GM23338 (cell line): ENCODE results near the gene LMOD3. TPM values are rescaled to one million over a fixed set of nuclear protein-coding genes. Genes with fewer than 3 reads are reported as not detected.

Source experiments
- ATAC-seq: fragments of 200-7000 bp; cut with Tn5 transposase; 3 replicates; pipeline ENCODE4 v1.9.1; 2020
- DNase-seq: peaks from one replicate; pipeline ENCODE4 v3.0.0-alpha.2; 2015; ENCODE audit warnings: low spot score
- H2AFZ ChIP-seq: fragments of 200-600 bp; sonication (generic); 2 replicates; pipeline ENCODE4 v1.8.0; 2016; ENCODE audit warnings: antibody characterized with exemption, mild to moderate bottlenecking, moderate library complexity
- H3F3A ChIP-seq: fragments of 200-600 bp; sonication (generic); replicated peaks from 2 replicates; pipeline ENCODE4 v1.8.0; 2017; ENCODE audit warnings: antibody characterized with exemption, mixed run types, low read depth
- H3K27ac ChIP-seq: fragments of 200-600 bp; sonication (generic); 2 replicates; pipeline ENCODE4 v1.6.1; 2016; ENCODE audit warnings: low read depth
- H3K27me3 ChIP-seq: fragments of 200-600 bp; sonication (generic); 2 replicates; pipeline ENCODE4 v1.8.0; 2016; ENCODE audit warnings: mild to moderate bottlenecking, mixed run types, moderate library complexity; ENCODE audit not compliant: insufficient read depth
- H3K36me3 ChIP-seq: fragments of 200-600 bp; sonication (generic); 2 replicates; pipeline ENCODE4 v1.8.0; 2016; ENCODE audit warnings: mild to moderate bottlenecking; ENCODE audit not compliant: insufficient read depth
- H3K4me1 ChIP-seq: fragments of 200-600 bp; sonication (generic); 2 replicates; pipeline ENCODE4 v1.8.0; 2016; ENCODE audit warnings: mild to moderate bottlenecking, moderate library complexity; ENCODE audit not compliant: insufficient read depth
- H3K4me2 ChIP-seq: fragments of 200-600 bp; sonication (generic); 2 replicates; pipeline ENCODE4 v1.7.1; 2017; ENCODE audit warnings: mixed run types
- H3K4me3 ChIP-seq: fragments of 200-600 bp; sonication (generic); 2 replicates; pipeline ENCODE4 v1.6.1; 2016; ENCODE audit warnings: mixed run types
- H3K79me2 ChIP-seq: fragments of 200-600 bp; sonication (generic); replicated peaks from 2 replicates; pipeline ENCODE4 v1.8.0; 2017; ENCODE audit warnings: mild to moderate bottlenecking; ENCODE audit not compliant: insufficient read depth
- H3K9me2 ChIP-seq: fragments of 200-600 bp; sonication (generic); 2 replicates; pipeline ENCODE4 v1.8.0; 2017; ENCODE audit not compliant: insufficient read depth
- H4K20me1 ChIP-seq: fragments of 200-600 bp; sonication (generic); replicated peaks from 2 replicates; pipeline ENCODE4 v1.8.0; 2017; ENCODE audit warnings: mild to moderate bottlenecking; ENCODE audit not compliant: insufficient read depth
- H3K27ac Mint-ChIP-seq: 2 replicates; pipeline ENCODE4 v1.8.0; 2020; ENCODE audit warnings: inconsistent platforms, mild to moderate bottlenecking, moderate library complexity, mixed read lengths
- H3K27me3 Mint-ChIP-seq: 3 replicates; pipeline ENCODE4 v1.8.0; 2022; ENCODE audit warnings: low read depth, mild to moderate bottlenecking, moderate library complexity, mixed read lengths, inconsistent platforms; ENCODE audit not compliant: insufficient read depth, poor library complexity
- H3K36me3 Mint-ChIP-seq: 3 replicates; pipeline ENCODE4 v1.8.0; 2021; ENCODE audit warnings: low read depth, mild to moderate bottlenecking, inconsistent platforms, moderate library complexity, mixed read lengths
- H3K4me1 Mint-ChIP-seq: 3 replicates; pipeline ENCODE4 v1.8.0; 2020; ENCODE audit warnings: mild to moderate bottlenecking, inconsistent platforms, mixed read lengths
- H3K4me3 Mint-ChIP-seq: 3 replicates; pipeline ENCODE4 v1.8.0; 2021; ENCODE audit warnings: moderate library complexity, mild to moderate bottlenecking, inconsistent platforms, mixed read lengths
- H3K9me3 Mint-ChIP-seq: 3 replicates; pipeline ENCODE4 v1.8.0; 2020; ENCODE audit warnings: moderate library complexity, mild to moderate bottlenecking, inconsistent platforms, mixed read lengths
- CREB1 ChIP-seq: fragments of 250-450 bp; sonication (Bioruptor Pico); IDR thresholded peaks from 2 replicates; pipeline ENCODE4 v1.5.0; 2020; ENCODE audit warnings: low read depth, mild to moderate bottlenecking, moderate library complexity
- EZH2 ChIP-seq: fragments of 200-600 bp; sonication (generic); IDR thresholded peaks from one replicate; pipeline ENCODE4 v1.8.0; 2017; ENCODE audit warnings: antibody characterized with exemption, mild to moderate bottlenecking, low read depth; ENCODE audit not compliant: unreplicated experiment
- EZH2phosphoT487 ChIP-seq: fragments of 200-600 bp; sonication (generic); IDR thresholded peaks from one replicate; pipeline ENCODE4 v1.8.1; 2018; ENCODE audit warnings: antibody characterized with exemption; ENCODE audit not compliant: unreplicated experiment
- JUNB ChIP-seq: IDR thresholded peaks from one replicate; pipeline ENCODE4 v1.6.1; 2016; ENCODE audit warnings: antibody characterized with exemption; ENCODE audit not compliant: unreplicated experiment
- NANOG ChIP-seq: IDR thresholded peaks from 2 replicates; pipeline ENCODE4 v1.6.1; 2016; ENCODE audit warnings: antibody characterized with exemption, borderline replicate concordance
- POLR2AphosphoS5 ChIP-seq: IDR thresholded peaks from 2 replicates; pipeline ENCODE4 v1.6.1; 2016; ENCODE audit warnings: antibody characterized with exemption, low read depth
- STAT1 ChIP-seq: IDR thresholded peaks from one replicate; pipeline ENCODE4 v1.6.1; 2016; ENCODE audit warnings: antibody characterized with exemption; ENCODE audit not compliant: unreplicated experiment
- ZNF114 ChIP-seq: fragments of 250-450 bp; sonication (Bioruptor Pico); IDR thresholded peaks from 2 replicates; pipeline ENCODE4 v1.5.0; 2020; ENCODE audit warnings: mild to moderate bottlenecking, moderate library complexity
- ZNF331 ChIP-seq: fragments of 250-450 bp; sonication (Bioruptor Pico); IDR thresholded peaks from 2 replicates; pipeline ENCODE4 v1.5.0; 2020; ENCODE audit warnings: low read depth, mild to moderate bottlenecking, moderate library complexity
- ZNF462 ChIP-seq: fragments of 250-450 bp; sonication (Bioruptor Pico); IDR thresholded peaks from 2 replicates; pipeline ENCODE4 v1.5.0; 2020; ENCODE audit warnings: mild to moderate bottlenecking, moderate library complexity
- polyA plus RNA-seq: library from polyadenylated mRNA; unstranded; fragments of >200 nt; fragmentation: Nextera tagmentation; extraction: Ambion mirVana; gene quantifications from 2 replicates; pipeline ENCODE4 v1.2.1, GENCODE V29; 2016
- total RNA-seq: library from RNA; depleted of rRNA; stranded (reverse); fragments of >200 nt; shearing (Covaris generic); gene quantifications from 2 replicates; pipeline ENCODE4 v1.2.3, GENCODE V29; 2014
- TF ChIP-seq, protein P1 (sequence below): IDR thresholded peaks from 2 replicates; pipeline ENCODE4 v1.6.1; 2016; ENCODE audit warnings: antibody characterized with exemption
- TF ChIP-seq, protein P2 (sequence below): IDR thresholded peaks from one replicate; pipeline ENCODE4 v1.6.1; 2018; ENCODE audit warnings: antibody characterized with exemption; ENCODE audit not compliant: unreplicated experiment
- TF ChIP-seq, protein P3 (sequence below), 2 experiments: fragments of 200-600 bp in 1 of 2; sonication (generic) in 1 of 2; conservative IDR thresholded peaks; 2 replicates each; pipeline versions ENCODE4 v1.5.1 to v1.6.1; 2016 to 2017; ENCODE audit warnings: antibody characterized with exemption in 2 of 2, low read depth in 2 of 2, mild to moderate bottlenecking in 2 of 2, moderate library complexity in 1 of 2

LMOD3 gene
- total and polyA plus RNA-seq, 2 experiments from 2014 or later, result 0.06 TPM; not detected in 1

DNA sequence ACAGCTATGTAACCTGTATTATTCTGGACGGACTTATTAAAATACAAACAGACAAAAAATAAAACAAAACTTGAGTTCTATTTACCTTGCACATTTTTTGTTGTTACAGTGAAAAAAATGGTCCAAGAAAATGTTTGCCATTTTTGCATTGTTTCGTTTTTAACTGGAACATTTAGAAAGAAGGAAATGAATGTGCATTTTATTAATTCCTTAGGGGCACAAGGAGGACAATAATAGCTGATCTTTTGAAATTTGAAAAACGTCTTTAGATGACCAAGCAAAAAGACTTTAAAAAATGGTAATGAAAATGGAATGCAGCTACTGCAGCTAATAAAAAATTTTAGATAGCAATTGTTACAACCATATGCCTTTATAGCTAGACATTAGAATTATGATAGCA, 17.1 kb downstream of the LMOD3 start:
- H3K36me3 ChIP-seq, result peaks cover 5% of the 10 kb centered on the region; the same call in 1 of the 2 replicates
- no peaks in the 10 kb centered on the region for H3K9me2 ChIP-seq
- no peak overlapping the region for H3K27ac ChIP-seq
- H3K79me2 ChIP-seq, result no peaks in the 10 kb centered on the region
- no peak overlapping the region for H3K4me3 ChIP-seq
- H3K4me1 Mint-ChIP-seq, result no peaks in the 10 kb centered on the region
- no peak for ATAC-seq
- H3K9me3 Mint-ChIP-seq, result no peaks in the 10 kb centered on the region
- H4K20me1 ChIP-seq, result no peaks in the 10 kb centered on the region
- DNase-seq, result no peak
- H2AFZ ChIP-seq, result no peak overlapping the region
- no peak overlapping the region for H3K4me2 ChIP-seq
- no peak for TF ChIP-seq ZNF462 (CRISPR knock-in tag)
- no peak for TF ChIP-seq NANOG
- TF ChIP-seq EZH2phosphoT487, result no peak
- TF ChIP-seq, protein P1, sequence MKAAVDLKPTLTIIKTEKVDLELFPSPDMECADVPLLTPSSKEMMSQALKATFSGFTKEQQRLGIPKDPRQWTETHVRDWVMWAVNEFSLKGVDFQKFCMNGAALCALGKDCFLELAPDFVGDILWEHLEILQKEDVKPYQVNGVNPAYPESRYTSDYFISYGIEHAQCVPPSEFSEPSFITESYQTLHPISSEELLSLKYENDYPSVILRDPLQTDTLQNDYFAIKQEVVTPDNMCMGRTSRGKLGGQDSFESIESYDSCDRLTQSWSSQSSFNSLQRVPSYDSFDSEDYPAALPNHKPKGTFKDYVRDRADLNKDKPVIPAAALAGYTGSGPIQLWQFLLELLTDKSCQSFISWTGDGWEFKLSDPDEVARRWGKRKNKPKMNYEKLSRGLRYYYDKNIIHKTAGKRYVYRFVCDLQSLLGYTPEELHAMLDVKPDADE, result no peak
- no peak for TF ChIP-seq EZH2
- no peak for TF ChIP-seq ZNF114 (CRISPR knock-in tag)
- TF ChIP-seq JUNB, result no peak
- TF ChIP-seq, protein P2, sequence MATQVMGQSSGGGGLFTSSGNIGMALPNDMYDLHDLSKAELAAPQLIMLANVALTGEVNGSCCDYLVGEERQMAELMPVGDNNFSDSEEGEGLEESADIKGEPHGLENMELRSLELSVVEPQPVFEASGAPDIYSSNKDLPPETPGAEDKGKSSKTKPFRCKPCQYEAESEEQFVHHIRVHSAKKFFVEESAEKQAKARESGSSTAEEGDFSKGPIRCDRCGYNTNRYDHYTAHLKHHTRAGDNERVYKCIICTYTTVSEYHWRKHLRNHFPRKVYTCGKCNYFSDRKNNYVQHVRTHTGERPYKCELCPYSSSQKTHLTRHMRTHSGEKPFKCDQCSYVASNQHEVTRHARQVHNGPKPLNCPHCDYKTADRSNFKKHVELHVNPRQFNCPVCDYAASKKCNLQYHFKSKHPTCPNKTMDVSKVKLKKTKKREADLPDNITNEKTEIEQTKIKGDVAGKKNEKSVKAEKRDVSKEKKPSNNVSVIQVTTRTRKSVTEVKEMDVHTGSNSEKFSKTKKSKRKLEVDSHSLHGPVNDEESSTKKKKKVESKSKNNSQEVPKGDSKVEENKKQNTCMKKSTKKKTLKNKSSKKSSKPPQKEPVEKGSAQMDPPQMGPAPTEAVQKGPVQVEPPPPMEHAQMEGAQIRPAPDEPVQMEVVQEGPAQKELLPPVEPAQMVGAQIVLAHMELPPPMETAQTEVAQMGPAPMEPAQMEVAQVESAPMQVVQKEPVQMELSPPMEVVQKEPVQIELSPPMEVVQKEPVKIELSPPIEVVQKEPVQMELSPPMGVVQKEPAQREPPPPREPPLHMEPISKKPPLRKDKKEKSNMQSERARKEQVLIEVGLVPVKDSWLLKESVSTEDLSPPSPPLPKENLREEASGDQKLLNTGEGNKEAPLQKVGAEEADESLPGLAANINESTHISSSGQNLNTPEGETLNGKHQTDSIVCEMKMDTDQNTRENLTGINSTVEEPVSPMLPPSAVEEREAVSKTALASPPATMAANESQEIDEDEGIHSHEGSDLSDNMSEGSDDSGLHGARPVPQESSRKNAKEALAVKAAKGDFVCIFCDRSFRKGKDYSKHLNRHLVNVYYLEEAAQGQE, result no peak
- no peak for TF ChIP-seq CREB1
- TF ChIP-seq, protein P3, sequence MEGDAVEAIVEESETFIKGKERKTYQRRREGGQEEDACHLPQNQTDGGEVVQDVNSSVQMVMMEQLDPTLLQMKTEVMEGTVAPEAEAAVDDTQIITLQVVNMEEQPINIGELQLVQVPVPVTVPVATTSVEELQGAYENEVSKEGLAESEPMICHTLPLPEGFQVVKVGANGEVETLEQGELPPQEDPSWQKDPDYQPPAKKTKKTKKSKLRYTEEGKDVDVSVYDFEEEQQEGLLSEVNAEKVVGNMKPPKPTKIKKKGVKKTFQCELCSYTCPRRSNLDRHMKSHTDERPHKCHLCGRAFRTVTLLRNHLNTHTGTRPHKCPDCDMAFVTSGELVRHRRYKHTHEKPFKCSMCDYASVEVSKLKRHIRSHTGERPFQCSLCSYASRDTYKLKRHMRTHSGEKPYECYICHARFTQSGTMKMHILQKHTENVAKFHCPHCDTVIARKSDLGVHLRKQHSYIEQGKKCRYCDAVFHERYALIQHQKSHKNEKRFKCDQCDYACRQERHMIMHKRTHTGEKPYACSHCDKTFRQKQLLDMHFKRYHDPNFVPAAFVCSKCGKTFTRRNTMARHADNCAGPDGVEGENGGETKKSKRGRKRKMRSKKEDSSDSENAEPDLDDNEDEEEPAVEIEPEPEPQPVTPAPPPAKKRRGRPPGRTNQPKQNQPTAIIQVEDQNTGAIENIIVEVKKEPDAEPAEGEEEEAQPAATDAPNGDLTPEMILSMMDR (conservative IDR thresholded peaks at IDR 0.05; ENCODE audit: low read depth in 2 of 2), result no peak
- no peak for TF ChIP-seq POLR2AphosphoS5
- no peak for TF ChIP-seq STAT1
- no peak for TF ChIP-seq ZNF331 (CRISPR knock-in tag)
- H3K27me3 ChIP-seq, result no peaks in the 10 kb centered on the region
- H3K27me3 Mint-ChIP-seq, result no peaks in the 10 kb centered on the region
- no peak overlapping the region for H3K27ac Mint-ChIP-seq
- no peaks in the 10 kb centered on the region for H3K4me1 ChIP-seq
- peaks cover 7% of the 10 kb centered on the region; the same call in 2 of the 3 replicates for H3K36me3 Mint-ChIP-seq
- H3F3A ChIP-seq, result no peaks in the 10 kb centered on the region
- no peak overlapping the region for H3K4me3 Mint-ChIP-seq
